Sigmoid colon (tissue), 7 donors: ENCODE results near the gene AQP12B. TPM values are rescaled to one million over a fixed set of nuclear protein-coding genes. Genes with fewer than 3 reads are reported as not detected.
A peak's percentile ranks its signal among the peaks of the same experiment; 100 is the strongest.

ENCODE experiments used
- DNase-seq: peaks from one replicate; pipeline ENCODE4 v3.0.0-alpha.2; 2019
- H3K27ac ChIP-seq, 4 donors: fragments of 200-600 bp; sonication (generic); one replicate each; pipeline ENCODE4 v1.5.1; 2016 to 2019; ENCODE audit warnings: mild to moderate bottlenecking in 1 of 4
- H3K27me3 ChIP-seq, 3 donors: fragments of 200-600 bp; sonication (generic); one replicate each; pipeline ENCODE4 v1.5.1; 2019; ENCODE audit warnings: mild to moderate bottlenecking in 1 of 3
- H3K36me3 ChIP-seq, 4 donors: fragments of 200-600 bp; sonication (generic); one replicate each; pipeline ENCODE4 v1.5.1; 2016 to 2019
- H3K4me1 ChIP-seq, 4 donors: fragments of 200-600 bp; sonication (generic); one replicate each; pipeline ENCODE4 v1.5.1; 2017 to 2019
- H3K4me3 ChIP-seq, 4 donors: fragments of 200-600 bp; sonication (generic); one replicate each; pipeline ENCODE4 v1.5.1; 2017 to 2019; ENCODE audit warnings: mild to moderate bottlenecking in 2 of 4, moderate library complexity in 1 of 4
- H3K9me3 ChIP-seq, 4 donors: fragments of 200-600 bp in 3 of 4; sonication (generic) in 3 of 4; one replicate each; pipeline versions ENCODE4 v1.5.1 to v1.6.1; 2013 to 2019
- EP300 ChIP-seq, 4 donors: sonication (generic); formaldehyde crosslinking; IDR thresholded peaks; one replicate each; pipeline ENCODE4 v1.6.1; 2017; ENCODE audit warnings: antibody characterized with exemption in 4 of 4
- POLR2A ChIP-seq, 2 donors: fragments of 450-650 bp; IDR thresholded peaks; one replicate each; pipeline ENCODE4 v1.6.1; 2016; ENCODE audit warnings: antibody characterized with exemption in 2 of 2, mild to moderate bottlenecking in 2 of 2, moderate library complexity in 2 of 2
- POLR2AphosphoS5 ChIP-seq, 4 donors: sonication (generic); formaldehyde crosslinking; IDR thresholded peaks; one replicate each; pipeline ENCODE4 v1.6.1; 2017; ENCODE audit warnings: antibody characterized with exemption in 4 of 4
- WGBS, 2 donors: extraction: QIAGEN DNeasy Blood & Tissue Kit; methylation state at CpG; one replicate each; pipeline ENCODE4 v1.1.7; 2013; 5-methylcytosine and 5-hydroxymethylcytosine counted together
- intact Hi-C: fragments of 100-400 bp; cut with DNase I; formaldehyde crosslinking; loops from one replicate; pipeline ENCODE4 v1.15.1; 2023
- polyA plus RNA-seq, 3 donors: library from polyadenylated mRNA; stranded (reverse); fragments of 200-250 nt; gene quantifications; one replicate each; pipeline ENCODE4 v1.2.3, GENCODE V29; 2013
- total RNA-seq, 4 donors: library from RNA; depleted of rRNA; stranded (reverse); fragments of >200 nt; gene quantifications; one replicate each; pipeline ENCODE4 v1.1.0, GENCODE V29; 2016
- TF ChIP-seq, protein P1 (sequence below), 4 experiments: fragments of 450-650 bp in 3 of 4; fragments of 200-600 bp in 1 of 4; IDR thresholded peaks; one replicate each; pipeline ENCODE4 v1.5.1; 2016 to 2019; ENCODE audit warnings: antibody characterized with exemption in 4 of 4, mild to moderate bottlenecking in 3 of 4, moderate library complexity in 2 of 4
- donor health status: healthy with polysubstance abuse.
- donor health status: Bipolar disorder and iron deficiency.
- donor health status: healthy.

The AQP12B gene
- total and polyA plus RNA-seq, 7 donors, result 1.2 to 5.5 TPM; not detected in 5

DNA sequence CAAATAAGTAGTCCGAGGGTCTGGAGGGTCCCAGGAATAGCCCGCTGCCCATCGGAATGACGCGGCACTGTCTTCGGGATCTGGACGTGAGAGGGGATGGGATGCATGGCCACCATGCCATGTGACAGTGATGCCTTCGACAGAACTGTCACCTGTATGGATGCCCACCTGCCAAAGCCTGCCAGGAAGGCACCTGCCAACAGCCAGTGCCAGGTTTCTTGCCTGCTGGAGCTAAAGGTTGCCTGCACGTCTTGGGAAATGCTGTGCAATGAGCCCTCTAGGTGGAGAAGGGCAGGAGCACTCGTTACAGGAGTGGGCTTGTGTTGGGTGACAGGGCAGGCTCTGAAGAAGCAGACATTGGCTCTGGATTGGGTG is 36.9 kb downstream of the AQP12B start:
- Histone ChIP-seq H3K27me3 (peaks cover 0 to 81% (median 35%) of the 10 kb centered on the region in 3 donors), H3K27ac (no peak overlapping the region), H3K9me3 (no peaks in the 10 kb centered on the region), H3K4me3 (no peak overlapping the region), H3K36me3 (no peaks in the 10 kb centered on the region), H3K4me1 (no peaks in the 10 kb centered on the region)
- WGBS, 2 donors, result 77 to 91% methylated on average over 10 of the region's 10 CpGs
- TF ChIP-seq POLR2A (IDR thresholded peaks at IDR 0.05) (no peak), POLR2AphosphoS5 (IDR thresholded peaks at IDR 0.05) (no peak), EP300 (IDR thresholded peaks at IDR 0.05) (no peak)
- TF ChIP-seq, protein P1, sequence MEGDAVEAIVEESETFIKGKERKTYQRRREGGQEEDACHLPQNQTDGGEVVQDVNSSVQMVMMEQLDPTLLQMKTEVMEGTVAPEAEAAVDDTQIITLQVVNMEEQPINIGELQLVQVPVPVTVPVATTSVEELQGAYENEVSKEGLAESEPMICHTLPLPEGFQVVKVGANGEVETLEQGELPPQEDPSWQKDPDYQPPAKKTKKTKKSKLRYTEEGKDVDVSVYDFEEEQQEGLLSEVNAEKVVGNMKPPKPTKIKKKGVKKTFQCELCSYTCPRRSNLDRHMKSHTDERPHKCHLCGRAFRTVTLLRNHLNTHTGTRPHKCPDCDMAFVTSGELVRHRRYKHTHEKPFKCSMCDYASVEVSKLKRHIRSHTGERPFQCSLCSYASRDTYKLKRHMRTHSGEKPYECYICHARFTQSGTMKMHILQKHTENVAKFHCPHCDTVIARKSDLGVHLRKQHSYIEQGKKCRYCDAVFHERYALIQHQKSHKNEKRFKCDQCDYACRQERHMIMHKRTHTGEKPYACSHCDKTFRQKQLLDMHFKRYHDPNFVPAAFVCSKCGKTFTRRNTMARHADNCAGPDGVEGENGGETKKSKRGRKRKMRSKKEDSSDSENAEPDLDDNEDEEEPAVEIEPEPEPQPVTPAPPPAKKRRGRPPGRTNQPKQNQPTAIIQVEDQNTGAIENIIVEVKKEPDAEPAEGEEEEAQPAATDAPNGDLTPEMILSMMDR (IDR thresholded peaks at IDR 0.05), result no peak
- peak; percentile 42 for DNase-seq
- intact Hi-C loops, result no loop called here

DNA sequence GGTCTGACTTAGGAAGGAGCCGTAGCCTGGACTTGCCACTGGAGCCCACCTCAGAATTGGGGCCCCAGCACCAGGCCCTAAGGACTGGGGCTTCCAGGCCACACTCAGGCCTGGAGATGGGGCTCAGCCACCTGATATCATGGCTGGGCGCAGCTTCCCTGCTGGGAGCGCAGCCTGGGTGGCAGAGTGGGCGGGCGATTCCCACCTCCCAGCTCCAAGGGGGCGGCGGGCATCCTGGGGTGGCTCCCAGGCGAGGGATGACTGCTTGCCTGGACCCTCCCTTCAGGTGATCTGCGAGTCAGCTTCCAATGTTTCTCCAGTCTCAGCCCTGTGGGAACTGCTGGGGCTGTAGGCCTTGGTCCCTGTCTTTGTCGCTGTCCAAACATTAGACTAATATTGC is 37.3 kb downstream of the AQP12B start:
- peaks cover 0 to 77% (median 35%) of the 10 kb centered on the region in 3 donors for H3K27me3 ChIP-seq
- H3K27ac ChIP-seq, result no peak overlapping the region
- WGBS, 2 donors, result 89% methylated on average over 10 of the region's 10 CpGs
- TF ChIP-seq, protein P1 (IDR thresholded peaks at IDR 0.05), result no peak
- DNase-seq, result peak; percentile 47
- H3K36me3 ChIP-seq, result no peaks in the 10 kb centered on the region
- no peaks in the 10 kb centered on the region for H3K4me1 ChIP-seq
- H3K4me3 ChIP-seq, result no peak overlapping the region
- intact Hi-C loops, result no loop called here
- H3K9me3 ChIP-seq, result no peaks in the 10 kb centered on the region

DNA sequence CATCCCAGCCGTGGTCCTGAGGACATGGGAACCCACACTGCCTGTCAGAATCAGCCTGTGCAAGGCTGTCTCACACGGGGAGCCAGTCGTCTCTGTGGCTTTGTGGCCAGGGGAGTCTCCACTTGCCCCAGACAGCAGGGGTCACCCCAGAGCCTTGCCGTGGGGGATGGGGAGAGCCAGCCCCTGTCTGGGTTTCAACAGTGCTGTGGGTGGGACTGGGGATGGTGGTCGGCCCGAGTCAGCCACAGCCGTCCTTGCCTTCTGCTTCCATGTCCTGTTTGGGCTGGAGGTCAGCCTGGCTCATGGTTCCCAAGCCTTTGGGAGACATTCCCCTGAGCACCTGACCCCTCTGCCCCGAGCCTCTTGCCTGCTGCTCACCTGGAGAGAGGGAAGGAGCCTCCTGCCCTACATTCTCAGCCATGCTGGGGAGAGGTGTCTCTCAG is 37.8 kb downstream of the AQP12B start:
- H3K36me3 ChIP-seq, result no peaks in the 10 kb centered on the region
- intact Hi-C loops, result no loop called here
- TF ChIP-seq POLR2AphosphoS5 (IDR thresholded peaks at IDR 0.05) (no peak), EP300 (IDR thresholded peaks at IDR 0.05) (no peak), POLR2A (IDR thresholded peaks at IDR 0.05) (no peak)
- TF ChIP-seq, protein P1 (IDR thresholded peaks at IDR 0.05), result no peak
- H3K4me3 ChIP-seq, result no peak overlapping the region
- no peak overlapping the region for H3K27ac ChIP-seq
- H3K9me3 ChIP-seq, result no peaks in the 10 kb centered on the region
- peaks cover 0 to 74% (median 35%) of the 10 kb centered on the region in 3 donors for H3K27me3 ChIP-seq
- no peak for DNase-seq
- 51 to 61% methylated on average over 8 of the region's 8 CpGs for WGBS, 2 donors
- H3K4me1 ChIP-seq, result no peaks in the 10 kb centered on the region

DNA sequence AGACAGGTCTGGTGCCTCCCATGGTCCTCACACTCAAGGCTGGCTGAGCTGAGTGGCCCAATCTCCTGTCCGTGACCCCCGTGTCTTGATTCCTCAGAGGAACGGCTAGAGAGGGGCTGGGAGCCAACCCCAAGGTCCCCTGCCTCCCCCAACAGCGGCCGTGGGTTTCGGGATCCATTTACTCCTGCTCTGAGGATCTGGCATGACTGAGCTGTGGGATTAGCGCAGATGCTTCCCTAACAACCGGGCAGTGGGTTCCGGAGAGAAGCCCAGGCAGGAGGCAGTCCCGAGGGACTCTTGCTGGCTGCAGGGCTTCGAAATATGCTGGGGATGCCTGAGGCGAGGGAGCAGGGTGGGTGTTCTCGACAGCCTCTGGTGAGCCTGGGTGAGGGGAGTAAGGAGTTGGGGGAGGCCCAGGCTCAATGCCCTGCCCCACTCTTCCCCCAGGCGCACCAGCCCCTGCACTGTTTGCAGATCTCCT is 38.5 kb downstream of the AQP12B start:
- H3K36me3 ChIP-seq, result no peaks in the 10 kb centered on the region
- H3K9me3 ChIP-seq, result no peaks in the 10 kb centered on the region
- intact Hi-C loops, result no loop called here
- H3K27ac ChIP-seq, result no peak overlapping the region
- WGBS, 2 donors, result 66 to 73% methylated on average over 14 of the region's 14 CpGs
- peaks cover 0 to 76% (median 35%) of the 10 kb centered on the region in 3 donors for H3K27me3 ChIP-seq
- H3K4me1 ChIP-seq, result no peaks in the 10 kb centered on the region
- TF ChIP-seq POLR2A (IDR thresholded peaks at IDR 0.05) (no peak), EP300 (IDR thresholded peaks at IDR 0.05) (no peak), POLR2AphosphoS5 (IDR thresholded peaks at IDR 0.05) (no peak)
- TF ChIP-seq, protein P1 (IDR thresholded peaks at IDR 0.05), result no peak
- peak; percentile 54 for DNase-seq
- no peak overlapping the region for H3K4me3 ChIP-seq

DNA sequence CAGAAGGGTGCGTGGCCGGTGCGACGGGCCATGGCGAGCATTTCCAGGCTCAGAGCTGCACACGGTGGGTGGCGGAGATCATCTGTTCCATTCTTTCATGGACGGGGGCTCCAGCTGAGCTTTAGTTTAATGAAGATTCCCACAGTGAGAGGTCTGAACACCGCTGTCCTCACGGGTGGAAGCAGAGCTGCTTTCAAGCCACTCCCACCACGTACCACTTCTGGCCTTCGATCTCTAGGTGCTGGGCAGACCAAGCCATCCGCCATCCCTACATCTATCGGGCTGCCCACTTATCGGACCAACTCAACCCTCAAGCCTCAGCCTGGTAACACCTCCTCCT is 38.9 kb downstream of the AQP12B start:
- Histone ChIP-seq H3K4me1 (no peaks in the 10 kb centered on the region), H3K27ac (no peak overlapping the region), H3K27me3 (peaks cover 0 to 73% (median 35%) of the 10 kb centered on the region in 3 donors), H3K9me3 (no peaks in the 10 kb centered on the region), H3K4me3 (no peak overlapping the region), H3K36me3 (no peaks in the 10 kb centered on the region)
- intact Hi-C loops, result no loop called here
- no peak for DNase-seq
- TF ChIP-seq POLR2AphosphoS5 (IDR thresholded peaks at IDR 0.05) (no peak), POLR2A (IDR thresholded peaks at IDR 0.05) (no peak), EP300 (IDR thresholded peaks at IDR 0.05) (no peak)
- TF ChIP-seq, protein P1 (IDR thresholded peaks at IDR 0.05), result no peak
- WGBS, 2 donors, result 77 to 88% methylated on average over 15 of the region's 15 CpGs
